Activated T-cell treated with anti-CD3 and anti-CD28 coated beads, Interleukin-2, amount 50 U/mL, for 24 hours (primary cell): ENCODE data around the gene MATN4.

Experiments used
- DNase-seq: peaks from one replicate; pipeline ENCODE4 v3.0.0-alpha.2; 2020
- H3K27ac Mint-ChIP-seq: 2 replicates; pipeline ENCODE4 v1.8.0; 2020; ENCODE audit warnings: mild to moderate bottlenecking, mixed read lengths
- H3K27me3 Mint-ChIP-seq: 2 replicates; pipeline ENCODE4 v1.8.0; 2020; ENCODE audit warnings: mixed read lengths
- H3K36me3 Mint-ChIP-seq: 2 replicates; pipeline ENCODE4 v1.8.0; 2020; ENCODE audit warnings: low read depth, mixed read lengths
- H3K4me1 Mint-ChIP-seq: 2 replicates; pipeline ENCODE4 v1.8.0; 2020; ENCODE audit warnings: low read depth, mixed read lengths
- H3K4me3 Mint-ChIP-seq: 2 replicates; pipeline ENCODE4 v1.8.0; 2020; ENCODE audit warnings: mild to moderate bottlenecking, moderate library complexity, mixed read lengths
- H3K9me3 Mint-ChIP-seq: 2 replicates; pipeline ENCODE4 v1.8.0; 2020; ENCODE audit warnings: mixed read lengths

Gene MATN4

GRCh38 chr20:45312241-45312640 lies 4.1 kb upstream of the MATN4 start:
- no peak overlapping the region for H3K4me3 Mint-ChIP-seq
- no peaks in the 10 kb centered on the region for H3K9me3 Mint-ChIP-seq
- H3K36me3 Mint-ChIP-seq: no peaks in the 10 kb centered on the region
- no peak overlapping the region for H3K27ac Mint-ChIP-seq
- peaks cover 76% of the 10 kb centered on the region for H3K27me3 Mint-ChIP-seq
- DNase-seq: no peak
- H3K4me1 Mint-ChIP-seq: peaks cover 8% of the 10 kb centered on the region

DNA sequence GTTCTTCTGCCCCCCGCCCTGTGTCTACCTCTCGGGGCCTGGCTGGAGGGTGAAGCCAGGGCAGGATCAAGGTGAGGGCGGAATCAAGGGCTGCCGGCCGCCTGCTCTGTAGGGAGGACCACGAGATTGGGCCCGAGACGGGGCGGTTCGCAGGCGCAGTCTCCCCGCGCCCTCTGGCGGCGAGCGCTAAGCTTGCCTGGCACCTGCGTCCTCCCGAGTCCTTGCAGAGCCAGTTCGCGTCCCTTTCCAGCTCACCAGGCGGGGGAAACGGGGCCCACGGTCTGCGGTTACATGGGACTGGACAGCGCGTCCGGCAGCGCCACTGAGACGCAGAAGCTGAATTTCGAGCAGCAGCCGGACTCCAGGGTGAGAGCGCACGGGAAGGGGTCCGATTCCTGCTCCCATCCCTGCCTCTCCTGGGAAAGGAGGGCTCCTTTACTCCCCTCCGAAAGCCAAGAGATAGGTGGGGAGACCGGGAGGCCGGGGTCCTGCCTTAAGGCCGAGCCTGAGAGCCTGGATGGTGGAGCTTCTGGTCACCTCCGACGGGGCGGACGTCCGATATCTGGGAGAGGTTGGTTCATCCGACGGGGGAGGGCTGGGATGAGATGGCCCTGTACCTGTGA lies 3.6 kb upstream of the MATN4 start:
- H3K4me3 Mint-ChIP-seq: no peak overlapping the region
- peak; percentile 80 for DNase-seq
- no peaks in the 10 kb centered on the region for H3K36me3 Mint-ChIP-seq
- no peaks in the 10 kb centered on the region for H3K9me3 Mint-ChIP-seq
- no peak overlapping the region for H3K27ac Mint-ChIP-seq
- peaks cover 76% of the 10 kb centered on the region for H3K27me3 Mint-ChIP-seq
- peaks cover 8% of the 10 kb centered on the region for H3K4me1 Mint-ChIP-seq

- no peak overlapping the region for H3K4me3 Mint-ChIP-seq
- peaks cover 78% of the 10 kb centered on the region for H3K27me3 Mint-ChIP-seq
- peaks cover 9% of the 10 kb centered on the region for H3K4me1 Mint-ChIP-seq
- no peaks in the 10 kb centered on the region for H3K9me3 Mint-ChIP-seq
- DNase-seq: no peak
- H3K36me3 Mint-ChIP-seq: no peaks in the 10 kb centered on the region
- H3K27ac Mint-ChIP-seq: no peak overlapping the region
These were observed 976 bp upstream of the MATN4 start for GRCh38 chr20:45309075-45309474.

- H3K36me3 Mint-ChIP-seq: no peaks in the 10 kb centered on the region
- no peaks in the 10 kb centered on the region for H3K9me3 Mint-ChIP-seq
- no peak for DNase-seq
- H3K4me1 Mint-ChIP-seq: peaks cover 25% of the 10 kb centered on the region
- H3K4me3 Mint-ChIP-seq: no peak overlapping the region
- H3K27ac Mint-ChIP-seq: no peak overlapping the region
- H3K27me3 Mint-ChIP-seq: peaks cover 78% of the 10 kb centered on the region
These were observed 941 bp downstream of the MATN4 start for GRCh38 chr20:45307076-45307640.

DNA sequence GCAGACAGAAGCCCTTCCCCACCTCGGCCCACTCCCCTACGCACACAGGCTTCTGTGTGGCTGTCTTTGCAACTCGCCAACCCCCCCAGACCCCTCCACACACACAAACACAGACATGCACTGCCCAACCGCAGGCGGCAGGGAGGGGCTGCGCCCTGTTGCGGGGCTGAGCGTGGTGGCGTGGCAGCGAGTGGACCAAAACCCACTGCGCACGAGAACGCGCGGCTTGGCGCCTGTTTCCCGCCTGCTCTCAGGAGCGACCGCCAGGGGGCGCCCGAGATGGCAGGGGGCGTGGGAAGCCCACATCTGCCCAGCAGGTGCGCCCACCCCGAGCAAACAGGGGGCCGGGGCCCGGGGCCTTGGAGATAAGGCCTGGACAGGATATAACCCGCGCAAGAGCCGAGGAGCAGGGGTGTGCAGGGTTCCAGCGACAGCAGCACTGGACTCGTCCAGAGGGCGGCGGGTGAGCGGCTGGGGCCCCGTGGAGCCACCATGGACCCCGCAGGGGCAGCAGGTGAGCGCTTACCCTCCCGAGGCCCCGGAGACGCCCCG lies 1.6 kb downstream of the MATN4 start, which contains the start of gene RBPJL:
TSS of gene RBPJL (plus strand) at position 410 of the 552 bp plus-strand sequence. CDS start at position 493, 83 bp downstream.
- H3K27me3 Mint-ChIP-seq: peaks cover 72% of the 10 kb centered on the region
- no peak within 1 kb of the TSS for H3K27ac Mint-ChIP-seq
- peaks cover 29% of the 10 kb centered on the region for H3K4me1 Mint-ChIP-seq
- no peaks in the 10 kb centered on the region for H3K36me3 Mint-ChIP-seq
- DNase-seq: peak; percentile 70
- H3K9me3 Mint-ChIP-seq: no peaks in the 10 kb centered on the region
- H3K4me3 Mint-ChIP-seq: no peak within 1 kb of the TSS

DNA sequence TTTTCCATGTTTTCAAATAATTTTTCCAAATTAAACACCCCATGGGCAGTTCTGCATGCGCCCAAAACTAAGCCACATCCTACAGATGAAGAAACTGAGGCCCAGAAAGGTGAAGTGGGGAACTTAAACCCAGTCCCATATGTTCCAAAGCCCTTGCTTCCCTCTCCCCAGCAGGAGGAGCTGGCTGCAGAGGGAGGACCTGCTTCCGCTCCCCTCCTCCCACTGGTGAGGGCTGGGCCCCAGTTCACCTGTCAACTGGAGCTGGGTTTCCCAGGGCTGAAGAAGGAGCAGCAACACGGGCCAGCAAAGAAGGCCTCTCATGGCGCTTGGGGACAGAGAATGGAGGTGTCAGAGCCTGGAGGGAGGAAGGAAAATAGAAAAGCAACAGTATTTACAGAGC lies 2.8 kb downstream of the MATN4 start:
- H3K4me1 Mint-ChIP-seq: peaks cover 27% of the 10 kb centered on the region
- H3K27ac Mint-ChIP-seq: no peak overlapping the region
- H3K27me3 Mint-ChIP-seq: peaks cover 63% of the 10 kb centered on the region
- H3K4me3 Mint-ChIP-seq: no peak overlapping the region
- DNase-seq: no peak
- no peaks in the 10 kb centered on the region for H3K9me3 Mint-ChIP-seq
- H3K36me3 Mint-ChIP-seq: no peaks in the 10 kb centered on the region

GRCh38 chr20:45304464-45304999 lies 3.6 kb downstream of the MATN4 start:
- Mint-ChIP-seq H3K36me3 (no peaks in the 10 kb centered on the region), H3K9me3 (no peaks in the 10 kb centered on the region), H3K4me1 (peaks cover 27% of the 10 kb centered on the region), H3K4me3 (no peak overlapping the region), H3K27ac (no peak overlapping the region), H3K27me3 (peaks cover 59% of the 10 kb centered on the region)
- DNase-seq: no peak

DNA sequence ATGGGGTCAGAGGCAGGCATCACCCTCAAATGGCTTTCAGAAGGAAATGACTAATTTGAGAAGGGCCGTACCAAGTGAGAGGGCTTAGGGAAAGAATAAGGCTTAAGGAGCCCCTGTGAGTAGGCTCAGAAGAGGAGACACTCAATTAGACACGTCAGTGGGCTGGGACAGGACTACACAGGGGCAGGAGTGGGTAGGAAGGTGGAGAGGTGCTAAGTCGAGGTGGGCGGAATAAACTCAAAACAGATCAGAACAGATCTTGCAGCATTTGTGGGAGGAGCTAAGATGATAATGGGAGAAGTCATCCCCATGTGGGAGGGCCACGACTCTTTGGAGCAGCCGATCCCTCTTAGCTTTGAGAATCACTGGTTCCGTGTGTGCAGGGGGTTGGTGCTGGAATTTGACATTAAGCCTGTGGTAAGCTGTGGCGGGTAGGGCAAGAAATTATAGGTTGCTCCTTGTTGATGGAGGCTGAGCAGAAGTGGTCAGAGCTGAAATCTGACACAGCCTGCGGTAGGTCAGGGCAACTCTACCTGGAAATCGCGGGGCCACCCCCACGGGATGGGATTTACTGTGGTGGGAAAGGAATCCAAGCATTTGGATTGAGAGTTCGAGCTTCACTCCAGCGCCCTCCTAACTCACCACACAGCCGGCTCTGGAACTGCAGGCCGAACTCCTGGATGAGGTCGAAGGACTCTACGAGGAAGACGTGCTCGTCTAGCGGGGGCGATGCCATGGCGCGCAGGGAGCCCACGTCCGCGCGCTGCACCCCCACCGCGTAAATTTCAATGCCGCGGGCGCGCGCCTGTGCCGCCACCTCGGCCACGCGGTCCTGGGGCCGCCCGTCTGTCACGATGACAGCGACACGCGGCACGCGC lies 4.3 kb downstream of the MATN4 start:
- peaks cover 27% of the 10 kb centered on the region for H3K4me1 Mint-ChIP-seq

GRCh38 chr20:45301824-45302271 lies 6.3 kb downstream of the MATN4 start:
- peaks cover 27% of the 10 kb centered on the region for H3K4me1 Mint-ChIP-seq

More for the DNA sequence above, 4.3 kb downstream of the MATN4 start:
- peaks cover 53% of the 10 kb centered on the region for H3K27me3 Mint-ChIP-seq
- no peak overlapping the region for H3K27ac Mint-ChIP-seq
- no peak overlapping the region for H3K4me3 Mint-ChIP-seq
- no peaks in the 10 kb centered on the region for H3K36me3 Mint-ChIP-seq
- DNase-seq: no peak
- no peaks in the 10 kb centered on the region for H3K9me3 Mint-ChIP-seq

DNA sequence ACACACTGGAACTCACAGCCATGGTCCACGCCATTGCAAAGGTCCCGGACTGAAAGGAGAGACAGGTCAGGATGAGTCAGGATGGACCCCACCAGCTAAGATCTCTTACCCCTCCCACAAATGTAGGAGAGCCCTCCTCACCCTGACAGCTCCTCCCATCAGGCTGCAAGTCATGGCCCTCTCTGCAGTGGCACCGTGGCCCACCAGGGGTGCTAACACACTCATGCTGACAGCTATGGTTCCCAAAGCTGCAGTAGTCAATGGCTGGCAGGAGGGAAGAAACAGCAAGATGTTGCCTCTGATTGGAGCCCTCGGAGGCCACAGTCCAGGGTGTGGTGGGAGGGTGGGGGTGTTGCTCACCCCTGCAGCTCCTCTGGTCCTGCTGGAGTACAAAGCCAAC lies 7.1 kb downstream of the MATN4 start:
- Mint-ChIP-seq H3K9me3 (no peaks in the 10 kb centered on the region), H3K27me3 (peaks cover 53% of the 10 kb centered on the region), H3K4me1 (peaks cover 27% of the 10 kb centered on the region), H3K36me3 (no peaks in the 10 kb centered on the region), H3K4me3 (no peak overlapping the region), H3K27ac (no peak overlapping the region)
- peak; percentile 53 for DNase-seq

More at GRCh38 chr20:45301824-45302271, 6.3 kb downstream of the MATN4 start:
- Mint-ChIP-seq H3K36me3 (no peaks in the 10 kb centered on the region), H3K4me3 (no peak overlapping the region), H3K27me3 (peaks cover 54% of the 10 kb centered on the region), H3K27ac (peak overlapping the region; percentile 81), H3K9me3 (no peaks in the 10 kb centered on the region)
- no peak for DNase-seq

DNA sequence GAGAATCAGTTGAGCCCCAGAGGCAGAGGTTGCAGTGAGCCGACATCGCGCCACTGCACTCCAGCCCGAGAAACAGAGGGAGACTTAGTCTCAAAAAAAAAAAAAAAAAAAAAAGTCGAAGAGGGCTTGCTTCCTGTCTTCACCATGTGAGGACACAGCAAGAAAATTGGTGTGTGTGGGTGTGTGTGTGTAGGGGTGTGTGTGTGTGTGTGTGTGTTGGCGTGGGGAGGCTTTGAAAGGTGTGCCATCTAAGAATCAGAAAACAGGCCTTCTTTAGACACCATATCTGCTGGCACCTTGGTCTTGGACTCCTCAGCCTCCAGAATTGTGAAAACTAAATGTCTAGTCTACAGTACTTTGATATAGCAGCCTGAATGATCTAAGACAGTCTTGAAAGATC lies 8.3 kb downstream of the MATN4 start:
- Mint-ChIP-seq H3K27ac (no peak overlapping the region), H3K36me3 (no peaks in the 10 kb centered on the region), H3K9me3 (no peaks in the 10 kb centered on the region), H3K4me1 (peaks cover 27% of the 10 kb centered on the region), H3K4me3 (no peak overlapping the region), H3K27me3 (peaks cover 52% of the 10 kb centered on the region)
- no peak for DNase-seq

- Mint-ChIP-seq H3K27ac (no peak overlapping the region), H3K9me3 (no peaks in the 10 kb centered on the region), H3K27me3 (peaks cover 49% of the 10 kb centered on the region), H3K4me3 (no peak overlapping the region), H3K36me3 (no peaks in the 10 kb centered on the region), H3K4me1 (peaks cover 23% of the 10 kb centered on the region)
- DNase-seq: no peak
These were observed 10.2 kb downstream of the MATN4 start for GRCh38 chr20:45297786-45298497.

DNA sequence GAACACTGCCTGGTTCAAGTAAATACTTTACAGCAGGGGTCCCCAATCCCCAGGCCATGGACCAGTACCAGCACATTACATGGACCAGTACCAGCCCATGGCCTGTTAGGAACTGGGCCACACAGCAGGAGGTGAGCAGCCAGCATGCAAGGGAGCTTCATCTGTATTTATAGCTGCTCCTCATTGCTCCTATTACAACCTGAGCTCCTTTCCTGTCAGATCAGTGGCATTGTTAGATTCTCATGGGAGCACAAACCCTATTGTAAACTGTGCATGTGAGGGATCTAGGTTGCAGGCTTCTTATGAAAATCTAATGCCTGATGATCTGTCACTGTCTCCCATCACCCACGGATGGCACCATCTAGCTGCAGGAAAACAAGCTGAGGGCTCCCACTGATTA lies 13.4 kb downstream of the MATN4 start:
- H3K27me3 Mint-ChIP-seq: peaks cover 60% of the 10 kb centered on the region
- peaks cover 13% of the 10 kb centered on the region for H3K4me1 Mint-ChIP-seq
- no peak overlapping the region for H3K27ac Mint-ChIP-seq
- H3K36me3 Mint-ChIP-seq: no peaks in the 10 kb centered on the region
- DNase-seq: no peak
- no peaks in the 10 kb centered on the region for H3K9me3 Mint-ChIP-seq
- H3K4me3 Mint-ChIP-seq: no peak overlapping the region

DNA sequence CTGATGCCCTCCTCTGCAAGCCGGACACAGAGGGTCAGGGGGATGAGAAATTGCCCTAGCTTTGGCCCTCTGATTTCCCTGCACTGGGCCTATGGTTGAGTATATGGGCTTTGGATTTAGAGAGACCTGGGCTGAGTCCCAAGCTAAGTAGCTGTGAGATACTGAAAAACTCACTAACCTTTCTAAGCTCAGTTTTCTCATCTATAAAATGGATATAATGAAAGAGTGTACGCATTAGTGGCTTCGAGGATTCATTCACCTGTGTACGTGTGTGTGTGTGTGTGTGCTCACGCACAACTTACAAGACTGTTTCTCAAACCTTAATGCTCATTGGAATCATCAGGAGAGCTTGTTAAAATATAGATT lies 14.1 kb downstream of the MATN4 start:
- H3K27me3 Mint-ChIP-seq: peaks cover 61% of the 10 kb centered on the region
- H3K9me3 Mint-ChIP-seq: no peaks in the 10 kb centered on the region
- peak overlapping the region; percentile 74 for H3K4me3 Mint-ChIP-seq
- DNase-seq: no peak
- no peaks in the 10 kb centered on the region for H3K36me3 Mint-ChIP-seq
- peaks cover 13% of the 10 kb centered on the region for H3K4me1 Mint-ChIP-seq
- H3K27ac Mint-ChIP-seq: no peak overlapping the region
